Glutamatergic neuron (in vitro differentiated cells): ENCODE measurements around the gene TGFB1. TPM values are rescaled to one million over a fixed set of nuclear protein-coding genes. Genes with fewer than 3 reads are reported as not detected.

ENCODE experiments used
- DNase-seq: peaks from one replicate; pipeline ENCODE4 v3.0.0; 2022
- H3K27ac Mint-ChIP-seq: one replicate; pipeline ENCODE4 v1.8.0; 2020; ENCODE audit warnings: mild to moderate bottlenecking, mixed read lengths, inconsistent platforms; ENCODE audit not compliant: unreplicated experiment
- H3K27me3 Mint-ChIP-seq: one replicate; pipeline ENCODE4 v1.8.0; 2020; ENCODE audit warnings: mild to moderate bottlenecking, moderate library complexity, mixed read lengths, inconsistent platforms; ENCODE audit not compliant: unreplicated experiment
- H3K36me3 Mint-ChIP-seq: one replicate; pipeline ENCODE4 v1.8.0; 2020; ENCODE audit warnings: mild to moderate bottlenecking, mixed read lengths, inconsistent platforms; ENCODE audit not compliant: unreplicated experiment
- H3K4me1 Mint-ChIP-seq: one replicate; pipeline ENCODE4 v1.8.0; 2020; ENCODE audit warnings: mild to moderate bottlenecking, low read depth, mixed read lengths, inconsistent platforms; ENCODE audit not compliant: unreplicated experiment
- H3K4me3 Mint-ChIP-seq: one replicate; pipeline ENCODE4 v1.8.0; 2020; ENCODE audit warnings: mild to moderate bottlenecking, mixed read lengths, inconsistent platforms; ENCODE audit not compliant: unreplicated experiment
- H3K9me3 Mint-ChIP-seq: one replicate; pipeline ENCODE4 v1.8.0; 2020; ENCODE audit warnings: mild to moderate bottlenecking, moderate library complexity, mixed read lengths, inconsistent platforms; ENCODE audit not compliant: unreplicated experiment
- total RNA-seq: library from RNA; stranded (reverse); fragmentation: NEBNext Ultra II Directional; extraction: Animal tissue kit (Norgen Biotek cat#: 25700); gene quantifications from one replicate; pipeline ENCODE4 v1.2.1, GENCODE V29; 2021; ENCODE audit not compliant: unreplicated experiment
- TF ChIP-seq, protein P1 (sequence below): fragments of 200-600 bp; sonication (generic); IDR thresholded peaks from one replicate; pipeline ENCODE4 v1.5.0; 2021; ENCODE audit not compliant: partially characterized antibody, unreplicated experiment

Gene TGFB1
- total RNA-seq, 1 donor from 2014 or later = 26.0 TPM

DNA sequence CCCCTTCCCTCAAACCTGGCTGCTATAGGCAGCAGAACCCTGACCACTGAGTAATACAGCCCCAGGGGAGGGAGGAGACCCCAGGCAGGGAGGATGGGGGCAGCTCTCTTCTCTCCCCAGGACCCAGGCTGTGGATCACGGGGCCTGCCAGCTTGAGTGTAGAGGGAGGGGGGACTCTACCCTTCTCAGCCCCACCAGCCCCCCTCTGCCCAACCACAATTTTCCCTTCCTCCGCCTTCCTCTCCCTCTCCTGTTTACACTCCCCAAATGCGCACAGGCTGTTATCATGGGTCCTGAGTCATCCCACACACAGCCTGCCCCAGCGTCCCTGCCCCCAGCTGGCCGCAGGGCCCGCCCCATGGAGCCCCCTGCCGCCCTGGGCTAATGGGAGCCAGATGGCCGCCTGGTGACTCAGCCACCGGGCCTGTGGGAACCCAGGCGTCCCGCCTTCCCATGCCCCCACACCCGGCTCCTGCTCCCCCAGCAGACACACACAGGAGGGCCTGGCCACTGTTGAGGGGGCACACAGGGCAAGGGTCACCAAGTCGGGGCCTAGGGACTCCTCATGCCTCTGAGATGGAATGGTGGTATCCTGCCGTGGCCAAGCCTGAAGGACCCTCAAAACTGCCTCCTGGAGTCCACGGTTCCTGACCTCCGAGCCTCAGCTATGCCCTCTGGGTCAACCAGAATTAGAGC, 30.1 kb downstream of the TGFB1 start:
- Mint-ChIP-seq H3K36me3 (no peaks in the 10 kb centered on the region), H3K27ac (peak overlapping the region; percentile 97)
- DNase-seq = peak; percentile 67

DNA sequence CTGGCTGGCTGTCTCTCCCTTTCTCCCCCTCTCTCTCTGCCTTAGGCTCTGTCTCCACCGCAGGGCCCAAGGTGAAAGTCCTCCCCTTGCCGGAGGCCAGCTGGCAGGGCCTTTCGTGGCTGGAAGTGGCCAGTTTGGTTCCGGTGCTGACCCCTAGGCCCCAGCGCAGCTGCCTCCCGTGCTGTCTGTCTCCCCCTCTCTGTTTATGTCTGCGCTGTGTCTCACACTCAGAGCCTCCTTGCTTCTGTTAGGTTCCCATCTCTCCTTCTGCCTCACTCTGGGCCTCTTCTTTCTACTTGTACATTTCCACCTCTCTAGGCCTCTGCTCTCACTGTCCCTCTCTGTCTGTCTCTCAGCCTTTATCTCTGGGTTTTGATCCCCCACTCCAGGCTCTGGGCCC, 30.7 kb downstream of the TGFB1 start:
- H3K4me3 Mint-ChIP-seq = peak overlapping the region; percentile 83
- no peak for DNase-seq
- TF ChIP-seq, protein P1, sequence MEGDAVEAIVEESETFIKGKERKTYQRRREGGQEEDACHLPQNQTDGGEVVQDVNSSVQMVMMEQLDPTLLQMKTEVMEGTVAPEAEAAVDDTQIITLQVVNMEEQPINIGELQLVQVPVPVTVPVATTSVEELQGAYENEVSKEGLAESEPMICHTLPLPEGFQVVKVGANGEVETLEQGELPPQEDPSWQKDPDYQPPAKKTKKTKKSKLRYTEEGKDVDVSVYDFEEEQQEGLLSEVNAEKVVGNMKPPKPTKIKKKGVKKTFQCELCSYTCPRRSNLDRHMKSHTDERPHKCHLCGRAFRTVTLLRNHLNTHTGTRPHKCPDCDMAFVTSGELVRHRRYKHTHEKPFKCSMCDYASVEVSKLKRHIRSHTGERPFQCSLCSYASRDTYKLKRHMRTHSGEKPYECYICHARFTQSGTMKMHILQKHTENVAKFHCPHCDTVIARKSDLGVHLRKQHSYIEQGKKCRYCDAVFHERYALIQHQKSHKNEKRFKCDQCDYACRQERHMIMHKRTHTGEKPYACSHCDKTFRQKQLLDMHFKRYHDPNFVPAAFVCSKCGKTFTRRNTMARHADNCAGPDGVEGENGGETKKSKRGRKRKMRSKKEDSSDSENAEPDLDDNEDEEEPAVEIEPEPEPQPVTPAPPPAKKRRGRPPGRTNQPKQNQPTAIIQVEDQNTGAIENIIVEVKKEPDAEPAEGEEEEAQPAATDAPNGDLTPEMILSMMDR = no peak

More for the DNA sequence above, 30.1 kb downstream of the TGFB1 start:
- TF ChIP-seq, protein P1 = no peak
- H3K27me3 Mint-ChIP-seq = peaks cover 25% of the 10 kb centered on the region
- H3K9me3 Mint-ChIP-seq = peaks cover 22% of the 10 kb centered on the region
- peak overlapping the region; percentile 83 for H3K4me3 Mint-ChIP-seq
- H3K4me1 Mint-ChIP-seq = peaks cover 52% of the 10 kb centered on the region

DNA sequence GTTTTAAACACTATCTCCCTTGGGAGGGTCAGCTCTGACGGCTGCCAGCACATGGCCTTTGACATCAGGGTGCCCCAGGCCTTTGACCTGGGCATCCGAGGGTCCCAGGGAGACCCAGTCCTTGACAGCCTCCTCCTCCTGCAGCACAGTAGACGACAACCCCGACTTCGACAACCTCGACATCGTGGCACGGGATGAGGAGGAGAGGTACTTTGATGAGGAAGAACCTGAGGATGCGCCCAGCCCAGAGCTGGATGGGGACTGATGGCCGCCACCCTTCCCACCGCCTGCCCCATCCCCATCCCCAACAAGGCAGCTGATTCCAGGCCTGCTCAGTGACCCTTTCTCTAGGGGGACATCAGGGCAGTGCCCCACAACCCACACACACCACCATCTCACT, 31.3 kb downstream of the TGFB1 start:
- peaks cover 20% of the 10 kb centered on the region for H3K27me3 Mint-ChIP-seq
- peaks cover 44% of the 10 kb centered on the region for H3K4me1 Mint-ChIP-seq
- DNase-seq = no peak
- H3K36me3 Mint-ChIP-seq = no peaks in the 10 kb centered on the region
- TF ChIP-seq, protein P1 = no peak
- H3K9me3 Mint-ChIP-seq = peaks cover 19% of the 10 kb centered on the region
- peak overlapping the region; percentile 83 for H3K4me3 Mint-ChIP-seq
- peak overlapping the region; percentile 97 for H3K27ac Mint-ChIP-seq

More for the DNA sequence above, 30.7 kb downstream of the TGFB1 start:
- Mint-ChIP-seq H3K9me3 (peaks cover 20% of the 10 kb centered on the region), H3K27me3 (peaks cover 22% of the 10 kb centered on the region), H3K27ac (peak overlapping the region; percentile 97), H3K36me3 (no peaks in the 10 kb centered on the region), H3K4me1 (peaks cover 47% of the 10 kb centered on the region)

DNA sequence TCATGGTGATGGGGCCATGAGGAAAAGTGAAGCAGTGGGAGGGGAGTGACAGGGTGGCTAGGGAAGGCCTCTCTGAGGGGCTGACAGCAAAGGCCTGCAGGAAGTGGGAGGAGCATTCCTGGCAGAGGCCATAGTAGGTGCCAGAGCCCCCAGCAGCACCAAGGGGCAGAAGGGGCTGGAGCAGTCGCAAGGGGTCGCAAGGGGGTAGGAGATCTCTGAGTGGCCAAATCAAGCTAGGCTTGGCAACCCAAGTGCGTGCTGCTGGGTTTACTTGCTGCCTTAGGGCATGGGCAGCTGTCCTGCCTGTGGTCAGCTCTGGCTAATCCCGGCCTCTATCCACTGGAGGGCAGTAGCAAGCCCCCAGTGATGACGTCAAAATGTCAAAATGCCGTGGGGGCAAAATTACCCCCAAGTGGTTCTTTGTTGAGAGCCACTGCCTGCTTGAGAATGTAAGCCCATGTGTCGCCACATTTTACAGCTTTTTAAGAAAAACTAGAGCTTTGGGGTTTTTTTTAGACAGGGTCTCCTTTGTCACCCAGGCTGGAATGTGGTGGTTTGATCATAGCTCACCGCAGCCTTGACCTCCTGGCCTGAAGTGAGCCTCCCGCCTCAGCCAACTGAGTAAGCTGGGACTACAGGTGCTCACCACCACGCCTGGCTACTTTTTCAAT, 32.0 kb downstream of the TGFB1 start:
- Mint-ChIP-seq H3K4me1 (peaks cover 39% of the 10 kb centered on the region), H3K9me3 (peaks cover 16% of the 10 kb centered on the region), H3K27me3 (peaks cover 16% of the 10 kb centered on the region), H3K36me3 (peaks cover 6% of the 10 kb centered on the region), H3K4me3 (peak overlapping the region; percentile 25), H3K27ac (peak overlapping the region; percentile 97)
- peak; percentile 77 for DNase-seq
- TF ChIP-seq, protein P1 = peak; percentile 65

DNA sequence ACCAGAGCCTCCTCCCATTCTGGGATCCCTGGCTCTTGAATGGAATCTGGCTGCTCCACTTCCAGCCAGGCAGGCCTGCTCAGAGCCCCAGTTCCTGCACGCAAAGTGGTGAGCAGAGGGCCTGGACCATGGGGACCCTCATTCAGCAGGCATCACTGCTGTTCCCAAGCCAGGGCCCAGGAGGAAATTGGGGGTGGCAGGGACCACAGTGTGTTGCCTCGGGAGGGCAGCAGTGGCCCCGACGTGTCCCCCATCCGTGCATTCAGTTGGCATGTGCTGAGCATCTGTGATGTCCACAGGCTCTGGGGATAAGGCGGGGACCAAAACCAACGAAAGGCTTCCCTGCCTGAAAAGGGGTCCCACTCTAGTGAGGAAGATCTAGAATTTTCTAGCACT, 32.5 kb downstream of the TGFB1 start:
- peak overlapping the region; percentile 97 for H3K27ac Mint-ChIP-seq
- peaks cover 36% of the 10 kb centered on the region for H3K4me1 Mint-ChIP-seq
- H3K4me3 Mint-ChIP-seq = peak overlapping the region; percentile 25
- H3K36me3 Mint-ChIP-seq = peaks cover 8% of the 10 kb centered on the region
- peaks cover 12% of the 10 kb centered on the region for H3K27me3 Mint-ChIP-seq
- DNase-seq = no peak
- peaks cover 13% of the 10 kb centered on the region for H3K9me3 Mint-ChIP-seq
- TF ChIP-seq, protein P1 = no peak
